Germinal center (tissue), 1 donor: ENCODE data around the gene IQCE.
A peak's percentile ranks its signal among the peaks of the same experiment; 100 is the strongest.
"Not testable (repeated sequence)": the region's sequence is repeated elsewhere in the genome, so short reads cannot be mapped to it uniquely, and the experiment has no call there.

Source experiments
- DNase-seq: peaks from one replicate; pipeline ENCODE4 v3.0.0; 2012; ENCODE audit warnings: mixed read lengths, low spot score

The IQCE gene

GRCh38 chr7:2555121-2556052 is 3.4 kb upstream of the IQCE start, which contains the start of gene BRAT1:
Gene BRAT1 (minus strand): TSS chr7:2555524. CDS start chr7:2554431, 1,093 bp downstream.
- DNase-seq: peak; percentile 97

- no peak for DNase-seq
Measured at GRCh38 chr7:2559283-2559950, 638 bp downstream of the IQCE start.

DNA sequence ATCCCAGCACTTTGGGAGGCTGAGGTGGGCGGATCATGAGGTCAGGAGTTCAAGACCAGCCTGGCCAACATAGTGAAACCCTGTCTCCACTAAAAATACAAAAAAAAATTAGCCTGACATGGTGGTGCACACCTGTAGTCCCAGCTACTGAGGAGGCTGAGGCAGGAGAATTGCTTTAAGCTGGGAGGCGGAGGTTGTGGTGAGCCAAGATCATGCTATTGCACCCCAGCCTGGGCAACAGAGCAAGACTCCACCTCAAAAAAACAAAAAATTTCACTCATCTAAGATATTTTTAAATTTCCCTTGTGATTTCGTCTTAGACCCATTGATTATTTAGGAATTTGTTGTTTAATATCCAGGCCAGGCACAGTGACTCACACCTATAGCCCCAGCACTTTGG is 5.2 kb downstream of the IQCE start:
- not testable (repeated sequence) for DNase-seq

DNA sequence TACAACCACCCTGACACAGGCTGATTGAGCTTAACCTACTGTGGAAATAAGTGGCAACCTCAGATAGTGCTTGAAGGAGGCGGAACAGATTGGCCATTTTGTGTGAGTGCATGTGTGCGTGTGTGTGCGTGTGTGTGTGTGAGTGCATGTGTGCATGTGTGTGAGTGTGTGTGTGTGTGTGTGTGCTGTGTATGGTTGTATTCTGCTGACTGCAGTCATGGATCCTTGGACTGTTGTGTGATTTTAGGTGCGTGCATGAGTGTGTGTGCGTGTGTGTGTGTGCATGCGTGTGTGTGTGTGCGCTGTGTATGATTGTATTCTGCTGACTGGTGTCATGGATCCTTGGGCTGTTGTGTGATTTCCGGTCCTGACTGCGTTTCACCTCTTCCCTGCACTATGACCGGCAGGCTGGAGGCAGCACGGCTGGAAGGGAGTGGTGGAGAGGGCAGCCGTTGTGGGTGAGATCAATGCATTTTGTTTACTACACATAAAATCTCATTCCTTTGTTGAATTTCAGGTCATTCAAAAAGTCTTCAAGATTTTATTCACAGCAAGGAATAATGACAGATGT is 6.3 kb downstream of the IQCE start:
- DNase-seq: no peak

DNA sequence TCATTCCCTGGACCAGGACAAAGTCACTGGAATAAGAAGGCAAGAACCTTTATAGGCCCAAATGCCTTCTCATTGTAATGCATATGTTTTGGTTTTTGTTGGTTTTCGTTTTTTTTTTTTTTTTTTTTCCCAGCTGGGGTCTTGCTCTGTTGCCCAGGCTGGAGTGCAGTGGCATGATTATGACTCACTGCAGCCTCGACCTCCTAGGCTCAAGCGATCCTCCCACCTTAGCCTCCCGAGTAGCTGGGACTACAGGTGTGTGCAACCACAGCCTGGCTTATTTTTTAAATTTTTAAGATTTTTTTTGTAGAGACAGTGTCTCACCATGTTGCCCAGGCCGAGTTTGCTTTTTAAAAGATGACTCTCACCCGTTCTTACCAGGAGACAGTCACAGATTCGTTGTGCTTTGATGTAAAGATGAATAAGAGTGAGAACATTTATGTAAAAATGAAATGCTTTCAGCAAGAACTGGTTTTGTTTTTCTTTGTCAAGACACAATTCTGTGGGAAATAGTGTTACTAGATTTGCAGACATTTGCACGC is 7.6 kb downstream of the IQCE start:
- DNase-seq: no peak

GRCh38 chr7:2566890-2567678 is 8.3 kb downstream of the IQCE start:
- peak; percentile 53 for DNase-seq

GRCh38 chr7:2567679-2568278 is 9.0 kb downstream of the IQCE start:
- DNase-seq: no peak

- DNase-seq: no peak
Measured at GRCh38 chr7:2568521-2569223, 9.9 kb downstream of the IQCE start.

DNA sequence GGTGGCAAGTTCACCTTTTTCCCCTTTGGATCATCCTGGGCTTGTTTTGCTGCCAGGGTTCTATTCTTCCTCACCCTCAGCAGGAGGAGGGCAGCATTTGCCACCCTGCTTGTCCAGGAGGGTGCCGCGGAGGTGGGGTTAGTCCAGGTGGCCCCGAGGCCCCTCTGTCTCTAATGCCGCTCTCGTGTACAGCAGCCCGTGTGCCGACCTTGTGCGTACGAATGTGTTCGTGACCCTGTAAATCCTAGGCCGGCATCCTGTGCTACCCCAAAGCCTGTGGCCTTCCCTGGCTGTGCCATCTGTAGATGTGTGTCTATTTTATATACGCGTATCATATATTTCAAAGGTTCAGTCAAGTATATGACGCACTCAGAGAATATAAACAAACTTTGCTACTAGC is 10.6 kb downstream of the IQCE start:
- no peak for DNase-seq

- DNase-seq: no peak
Measured at GRCh38 chr7:2570021-2570420, 11.2 kb downstream of the IQCE start.

GRCh38 chr7:2571409-2571808 is 12.6 kb downstream of the IQCE start:
- no peak for DNase-seq

DNA sequence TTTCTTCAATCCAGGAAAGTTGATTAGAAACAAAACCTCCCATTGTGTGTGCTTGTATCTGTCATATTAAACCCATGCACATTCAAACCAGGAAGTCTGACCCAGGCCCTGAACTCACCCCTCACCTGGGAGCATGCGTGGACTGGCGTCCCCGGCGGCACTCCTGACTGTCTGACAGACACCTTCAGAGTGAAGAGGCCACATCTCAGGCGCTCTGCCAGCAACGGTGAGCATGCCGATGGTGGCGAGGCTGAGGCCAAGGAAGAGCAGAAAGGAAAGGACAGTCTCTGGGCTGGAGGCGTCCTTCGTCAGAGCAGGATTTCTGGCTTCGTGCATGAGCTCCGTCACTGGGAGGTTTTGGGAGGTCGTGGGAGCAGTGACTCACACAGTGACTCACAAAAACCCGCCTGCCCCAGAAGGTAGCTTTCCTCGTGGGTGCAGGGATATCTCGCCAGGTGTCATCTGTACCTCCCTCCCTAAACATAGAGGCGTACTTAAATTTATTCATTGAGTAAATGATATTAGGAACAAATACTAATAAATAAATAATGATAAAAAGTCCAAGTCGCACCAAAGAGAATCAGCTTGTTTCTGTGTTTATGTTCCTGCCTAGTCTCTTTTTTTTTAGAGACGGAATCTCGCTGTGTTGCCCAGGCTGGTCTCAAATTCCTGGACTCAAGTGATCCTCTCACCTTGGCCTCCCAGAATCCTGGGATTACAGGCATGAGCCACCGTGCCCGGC is 13.5 kb downstream of the IQCE start:
- DNase-seq: no peak

DNA sequence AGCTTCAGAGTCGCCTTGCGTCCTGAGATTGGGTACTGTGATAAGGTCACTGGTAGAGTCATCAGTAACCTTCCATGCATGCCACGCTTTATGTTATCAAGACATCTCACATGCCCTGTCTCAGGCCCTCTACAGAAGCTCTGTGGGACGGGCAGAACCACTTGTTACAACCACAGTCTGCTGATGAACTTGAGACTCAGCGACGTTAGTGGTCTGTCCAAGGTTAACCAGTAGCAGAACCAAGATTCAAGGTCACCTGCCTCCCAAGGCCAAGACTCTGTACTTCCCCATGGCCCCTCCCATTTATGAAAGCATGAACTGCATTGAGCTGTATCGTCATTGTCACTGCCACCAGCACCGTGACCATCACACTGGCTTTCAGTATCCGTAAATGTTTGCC is 15.0 kb downstream of the IQCE start:
- DNase-seq: no peak

- DNase-seq: no peak
Measured at GRCh38 chr7:2575046-2575732, 16.4 kb downstream of the IQCE start.

- DNase-seq: no peak
Measured at GRCh38 chr7:2575733-2576340, 17.1 kb downstream of the IQCE start.

DNA sequence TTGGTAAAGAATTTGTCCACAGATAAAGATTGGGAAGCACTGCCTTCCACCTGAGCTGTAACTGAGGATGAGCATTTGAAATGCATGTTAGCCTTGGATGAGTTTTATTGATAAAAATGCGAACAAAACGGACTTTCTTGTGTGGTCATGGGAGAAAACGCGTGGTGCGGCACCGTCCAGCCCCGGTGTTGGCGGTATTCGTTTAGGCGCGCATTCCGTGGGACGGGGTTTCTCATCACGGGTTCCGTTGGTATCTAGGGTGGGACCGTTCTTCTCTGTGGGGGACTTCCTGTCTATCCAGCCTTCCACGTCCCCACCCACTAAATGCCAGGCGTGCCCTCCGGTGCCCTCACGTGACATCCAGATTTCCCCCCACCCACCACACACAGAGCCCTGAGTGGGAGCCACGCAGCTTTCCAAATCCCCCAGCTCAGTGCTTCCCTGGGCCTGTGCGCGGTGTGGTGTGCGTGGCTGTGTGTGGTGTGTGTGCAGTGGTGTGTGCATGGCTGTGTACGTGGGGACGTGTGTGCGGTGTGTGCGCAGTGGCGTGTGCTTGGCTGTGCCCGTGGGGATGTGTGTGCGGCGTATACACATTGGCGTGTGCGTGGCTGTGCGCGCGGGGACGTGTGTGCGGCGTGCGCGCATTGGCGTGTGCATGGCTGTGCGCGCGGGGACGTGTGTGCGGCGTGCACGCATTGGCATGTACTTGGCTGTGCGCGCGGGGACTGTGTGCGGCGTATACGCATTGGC is 18.1 kb downstream of the IQCE start:
- no peak for DNase-seq

GRCh38 chr7:2577914-2578680 is 19.3 kb downstream of the IQCE start:
- no peak for DNase-seq
